ENCODE results near the gene CLTB.
A peak's percentile ranks its signal among the peaks of the same experiment; 100 is the strongest.

CLTB gene

GRCh38 chr5:176388003-176388443, 28.3 kb downstream of the CLTB start:
- peak overlapping the region; percentile 95 for H3K4me3 ChIP-seq (ENCODE audit: low read depth, low read length)
- CTCF ChIA-PET, result interaction anchor here (1.1 to 2.2 kb wide), 2 partner anchors 20 to 28 kb away, joined by 4 to 7 read pairs; partner anchors contain the start of gene CLTB
- POLR2A ChIA-PET, result interaction anchor here (0.6 to 1.0 kb wide), 3 partner anchors 19 to 150 kb away, joined by 3 to 4 read pairs (median 4); partner anchors contain the start of gene RNF44
- no peak for TF ChIP-seq CTCF (IDR thresholded peaks at IDR 0.05; ENCODE audit: insufficient read depth, low read length, missing control alignments)
- DNase-seq (ENCODE audit: low read depth, low spot score), result no peak

GRCh38 chr5:176387384-176387925, 28.9 kb downstream of the CLTB start:
- no peak for TF ChIP-seq CTCF (IDR thresholded peaks at IDR 0.05; ENCODE audit: insufficient read depth, low read length, missing control alignments)
- DNase-seq (ENCODE audit: low read depth, low spot score), result no peak
- ChIA-PET POLR2A (no interaction called here), CTCF (interaction anchor here (1.1 to 2.2 kb wide), 2 partner anchors 19 to 29 kb away, joined by 4 to 7 read pairs; partner anchors contain the start of gene CLTB)
- H3K4me3 ChIP-seq (ENCODE audit: low read depth, low read length), result peak overlapping the region; percentile 95

- H3K4me3 ChIP-seq (ENCODE audit: low read depth, low read length), result no peak overlapping the region
- no peak for TF ChIP-seq CTCF (IDR thresholded peaks at IDR 0.05; ENCODE audit: insufficient read depth, low read length, missing control alignments)
- no peak for DNase-seq (ENCODE audit: low read depth, low spot score)
- CTCF ChIA-PET, result no interaction called here
- POLR2A ChIA-PET, result no interaction called here
Observed at GRCh38 chr5:176386491-176386890, 29.8 kb downstream of the CLTB start.

GRCh38 chr5:176384991-176385390, 31.3 kb downstream of the CLTB start:
- no peak for DNase-seq (ENCODE audit: low read depth, low spot score)
- ChIA-PET POLR2A (no interaction called here), CTCF (no interaction called here)
- TF ChIP-seq CTCF (IDR thresholded peaks at IDR 0.05; ENCODE audit: insufficient read depth, low read length, missing control alignments), result no peak
- H3K4me3 ChIP-seq (ENCODE audit: low read depth, low read length), result no peak overlapping the region

GRCh38 chr5:176384366-176384930, 31.9 kb downstream of the CLTB start:
- POLR2A ChIA-PET, result no interaction called here
- no peak overlapping the region for H3K4me3 ChIP-seq (ENCODE audit: low read depth, low read length)
- CTCF ChIA-PET, result no interaction called here
- TF ChIP-seq CTCF (IDR thresholded peaks at IDR 0.05; ENCODE audit: insufficient read depth, low read length, missing control alignments), result no peak
- DNase-seq (ENCODE audit: low read depth, low spot score), result no peak

- CTCF ChIA-PET, result no interaction called here
- no peak for DNase-seq (ENCODE audit: low read depth, low spot score)
- no peak for TF ChIP-seq CTCF (IDR thresholded peaks at IDR 0.05; ENCODE audit: insufficient read depth, low read length, missing control alignments)
- H3K4me3 ChIP-seq (ENCODE audit: low read depth, low read length), result no peak overlapping the region
- POLR2A ChIA-PET, result no interaction called here
Observed at GRCh38 chr5:176383961-176384360, 32.4 kb downstream of the CLTB start.

Measured in AG04449 (cell line).